A549 treated with RU486 at 1 μM for 4 hours (cell line): ENCODE results near the gene TBC1D26. TPM values are rescaled to one million over a fixed set of nuclear protein-coding genes. Genes with fewer than 3 reads are reported as not detected.

ENCODE experiments used
- total RNA-seq: library from RNA; stranded (reverse); fragments of 200-300 nt; extraction: Qiagen RNA extraction; gene quantifications from 5 replicates; pipeline ENCODE4 v1.2.3, GENCODE V29; 2022; ENCODE audit warnings: low read depth

Gene TBC1D26
- 0.15 TPM in 1 of 5 replicates, not detected in the others for total RNA-seq

GRCh38 chr17:15731900-15732299, at the start of gene TBC1D26:
TBC1D26 (plus strand) TSS chr17:15732283; CDS start chr17:15735349, 3,066 bp downstream.

GRCh38 chr17:15683824-15684478, 48.1 kb upstream of the TBC1D26 start, which contains the start of gene TRIM16:
TRIM16 (minus strand) TSS chr17:15684311; CDS start chr17:15651609, 32,702 bp downstream.

DNA sequence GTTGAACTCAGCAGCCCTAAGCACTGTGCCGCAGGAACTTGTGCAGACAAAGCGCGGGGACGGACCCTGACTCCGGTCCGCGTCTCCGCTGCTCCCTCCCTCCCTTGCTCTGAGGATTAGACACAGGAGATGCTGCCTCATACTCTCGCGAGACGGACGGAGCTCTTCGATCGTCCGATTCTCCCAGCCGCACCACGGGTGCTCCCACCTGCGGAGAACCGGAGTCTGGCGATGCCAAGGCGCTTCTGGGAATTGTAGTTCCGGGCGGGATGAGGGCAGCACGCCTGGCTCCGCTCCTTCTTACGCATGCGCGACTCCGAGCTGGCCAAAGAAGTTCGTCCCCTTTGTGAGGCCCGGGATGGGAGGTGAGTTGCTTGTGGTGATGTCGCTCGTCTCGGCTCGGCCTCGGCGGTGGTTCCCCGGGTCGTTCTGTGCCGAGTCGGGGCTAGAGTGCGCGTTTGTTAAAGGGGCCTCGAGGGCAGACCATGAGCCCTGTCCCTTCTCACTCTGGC, 32.6 kb upstream of the TBC1D26 start, which contains the start of gene ZNF286A:
Gene ZNF286A (plus strand): TSS at position 340 of the 512 bp plus-strand sequence. CDS start 578 bp downstream, outside the sequence.

Other genes with a start within 250 kb of the TBC1D26 start
- 6.8 to 11.5 TPM (median 10.4 TPM) in 5 replicates for gene TVP23C, start 168.8 kb upstream of the TBC1D26 start, total RNA-seq
- 2.2 to 4.3 TPM (median 3.1 TPM) in 5 replicates for gene FBXW10B, start 112.6 kb upstream of the TBC1D26 start, total RNA-seq
- 232 to 289 TPM (median 245 TPM) in 5 replicates for gene TRIM16, start 48.0 kb upstream of the TBC1D26 start, total RNA-seq
- gene ZNF286A, start 32.5 kb upstream of the TBC1D26 start, total RNA-seq: 25.2 to 43.3 TPM (median 27.4 TPM) in 5 replicates
- gene ADORA2B, start 212.8 kb downstream of the TBC1D26 start, total RNA-seq: 10.9 to 17.7 TPM (median 15.5 TPM) in 5 replicates